GM21786 (cell line): ENCODE measurements around the gene YPEL5.
A peak's percentile ranks its signal among the peaks of the same experiment; 100 is the strongest.

ENCODE experiments used
- ATAC-seq: cut with Tn5 transposase; IDR thresholded peaks from one replicate; pipeline ENCODE4 v1.9.1; 2021; ENCODE audit not compliant: unreplicated experiment

The YPEL5 gene

DNA sequence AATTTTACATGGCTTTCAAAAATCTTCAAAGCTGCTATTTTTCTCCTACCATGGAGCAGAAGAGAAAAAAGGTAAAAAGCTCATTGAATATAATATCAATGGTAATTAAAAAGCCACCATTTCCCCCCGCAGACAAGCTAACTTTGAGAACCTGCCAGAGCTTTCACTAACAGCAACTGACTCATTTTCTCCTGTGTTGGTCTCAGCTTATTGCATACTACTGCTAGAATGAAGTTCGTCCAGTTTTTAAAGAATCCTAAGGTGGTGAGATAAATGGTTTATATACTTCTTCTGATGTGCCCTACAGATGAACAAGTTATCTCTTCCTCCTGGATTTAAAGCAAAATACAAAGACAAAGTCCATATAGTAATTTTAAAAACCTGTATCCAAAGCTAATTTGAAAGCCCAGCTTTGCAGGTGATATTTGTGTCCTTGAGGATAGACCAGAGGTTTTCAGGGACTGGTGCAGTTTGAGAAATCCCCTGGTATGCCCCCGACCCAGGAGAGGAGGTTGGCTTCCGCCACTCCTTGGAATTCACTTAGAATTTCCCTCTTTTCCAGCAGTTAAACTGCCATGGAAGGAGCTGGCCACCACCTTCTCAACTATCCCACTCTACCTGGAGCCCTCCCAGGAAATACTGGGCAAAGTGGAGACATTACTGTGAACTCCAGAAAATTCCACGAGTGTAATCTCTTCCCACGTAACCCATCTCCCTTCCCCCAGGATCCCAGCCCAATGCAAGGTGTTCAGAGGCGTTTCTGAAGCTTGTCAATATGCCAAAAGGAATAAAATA is 17.5 kb downstream of the YPEL5 start:
- ATAC-seq: no peak

DNA sequence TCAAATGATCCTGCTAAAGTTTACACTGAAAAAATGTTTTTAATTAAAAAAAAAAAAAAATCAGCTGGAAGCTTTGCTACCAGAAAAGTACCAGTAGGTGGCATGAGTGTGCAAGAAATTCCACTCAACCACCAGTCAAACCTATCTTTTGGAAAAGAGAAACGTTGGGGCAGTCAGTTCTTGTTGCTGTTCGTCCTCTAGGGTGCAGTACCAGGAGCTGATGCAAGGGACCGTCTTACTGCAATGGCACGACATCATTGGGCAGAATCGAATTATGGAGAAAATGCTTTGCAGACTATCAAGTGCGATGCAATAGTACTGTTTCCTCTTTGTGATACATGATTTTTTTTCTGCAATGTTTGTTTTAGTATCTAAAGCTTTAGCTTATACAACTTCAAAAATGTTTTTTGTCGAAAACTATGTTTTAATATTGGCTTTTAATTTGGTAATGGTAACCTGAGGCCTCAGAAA is 18.3 kb downstream of the YPEL5 start:
- peak; percentile 92 for ATAC-seq

DNA sequence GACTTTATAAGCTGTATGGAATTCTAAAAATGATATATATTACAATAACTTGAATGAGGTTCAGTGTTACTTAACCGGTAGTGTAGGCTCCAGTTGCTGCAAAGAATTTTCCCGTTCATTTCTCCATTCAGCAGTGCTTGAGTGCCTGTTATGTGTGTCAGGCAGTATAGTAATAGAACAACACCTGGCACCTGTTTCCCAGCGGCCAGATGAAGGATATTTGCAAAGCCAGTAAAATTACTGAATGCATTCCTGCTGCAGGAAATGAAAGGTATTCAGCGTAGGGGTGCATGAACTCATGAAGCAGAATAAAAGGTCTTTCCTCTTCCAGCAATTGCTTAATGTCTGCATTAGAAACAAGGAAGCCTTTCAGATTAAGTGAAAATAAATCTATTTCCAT is 18.8 kb downstream of the YPEL5 start:
- no peak for ATAC-seq

DNA sequence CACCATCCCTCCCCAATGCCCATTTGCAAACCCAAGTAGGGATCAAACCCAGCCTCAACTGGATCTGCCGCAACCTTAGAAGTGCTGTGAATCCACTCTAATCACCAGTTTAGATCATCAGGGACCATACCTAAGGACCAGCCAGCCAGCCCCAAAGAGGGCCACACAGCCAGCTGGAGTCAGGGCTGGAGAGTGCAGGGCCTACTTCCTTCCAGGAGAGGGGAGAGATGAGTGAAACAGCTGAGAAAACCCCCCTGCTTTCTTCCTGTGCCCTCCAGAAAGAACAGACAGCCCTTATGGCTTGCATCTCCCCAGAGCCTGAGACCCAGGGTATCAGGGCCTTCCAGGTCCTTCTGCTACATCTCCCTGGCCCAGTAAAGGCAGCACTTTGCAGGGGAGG is 25.8 kb downstream of the YPEL5 start:
- no peak for ATAC-seq

DNA sequence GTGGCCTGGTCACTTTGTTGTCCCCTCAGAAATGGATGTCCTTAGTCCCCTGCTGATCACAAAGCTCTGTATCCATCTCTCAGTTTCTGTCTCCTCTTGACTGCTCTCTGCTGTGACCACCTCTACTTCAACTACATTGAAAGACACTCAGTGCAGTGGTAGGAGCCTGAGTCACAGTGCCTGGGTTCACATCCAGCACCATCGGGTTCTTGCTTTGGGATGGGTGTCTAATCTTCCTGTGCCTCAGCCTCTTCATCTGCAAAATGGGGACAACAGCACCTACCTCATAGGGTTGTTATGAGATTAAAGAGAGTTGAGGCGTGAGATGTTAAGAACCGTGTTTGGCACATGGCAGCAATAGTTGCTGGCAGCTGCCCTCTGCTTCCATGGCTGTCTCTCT is 30.6 kb downstream of the YPEL5 start:
- no peak for ATAC-seq

DNA sequence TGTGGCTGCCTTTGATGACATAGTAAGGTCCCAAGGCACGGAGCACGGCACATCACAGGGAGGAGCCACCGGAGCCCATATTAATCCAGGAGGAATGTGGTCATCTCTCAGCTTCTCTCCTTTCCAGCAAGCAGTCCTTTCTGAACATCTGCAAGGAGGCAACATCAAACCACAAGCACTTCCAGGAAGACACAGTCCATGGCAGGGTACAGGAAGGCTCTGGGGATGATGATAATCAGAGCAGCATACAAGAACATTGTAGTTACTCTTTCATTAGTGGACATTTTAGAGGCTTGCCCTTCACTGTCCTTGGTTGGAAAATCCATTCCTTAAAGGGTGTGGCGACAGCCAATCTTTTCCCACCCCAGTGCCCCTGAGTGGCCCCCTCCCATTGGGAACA is 31.1 kb downstream of the YPEL5 start:
- ATAC-seq: no peak

DNA sequence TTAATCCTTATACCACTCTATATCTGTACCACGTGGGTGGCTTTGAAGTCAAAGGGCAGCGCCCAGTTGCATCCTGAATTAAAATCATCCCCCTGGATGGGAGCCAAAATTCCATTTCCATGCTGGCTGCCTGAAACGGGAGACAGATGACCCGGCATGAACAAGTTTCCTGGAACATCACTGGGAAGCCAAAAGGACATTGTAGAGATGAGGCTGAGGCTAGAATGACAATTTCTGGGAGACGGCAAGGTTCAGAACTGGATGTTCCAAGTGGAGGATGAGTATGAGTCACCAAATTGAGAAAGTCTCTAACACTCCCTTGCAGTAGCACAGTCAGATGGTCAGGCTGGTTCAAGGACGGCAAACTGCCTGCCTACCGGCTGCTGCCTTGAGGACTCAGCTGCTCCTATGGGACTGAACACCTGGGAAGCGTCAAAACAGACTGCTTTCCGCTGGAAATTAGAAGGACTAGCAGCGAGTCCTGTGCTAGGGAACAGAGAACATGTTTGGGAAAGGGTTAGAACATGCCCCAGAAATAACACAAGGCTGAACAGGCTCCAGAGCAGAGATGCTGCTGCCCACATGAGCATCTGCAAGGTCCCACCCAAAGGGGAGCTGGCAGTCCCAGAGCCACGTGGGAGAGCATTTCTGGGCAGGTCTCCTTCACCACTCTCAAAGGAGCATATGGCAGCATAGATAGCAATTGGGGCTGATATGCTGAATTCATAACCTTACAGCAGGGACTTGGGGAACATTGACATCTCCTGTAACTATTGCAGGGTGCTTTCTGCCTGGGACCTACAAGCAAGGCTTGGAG is 32.0 kb downstream of the YPEL5 start:
- ATAC-seq: no peak

DNA sequence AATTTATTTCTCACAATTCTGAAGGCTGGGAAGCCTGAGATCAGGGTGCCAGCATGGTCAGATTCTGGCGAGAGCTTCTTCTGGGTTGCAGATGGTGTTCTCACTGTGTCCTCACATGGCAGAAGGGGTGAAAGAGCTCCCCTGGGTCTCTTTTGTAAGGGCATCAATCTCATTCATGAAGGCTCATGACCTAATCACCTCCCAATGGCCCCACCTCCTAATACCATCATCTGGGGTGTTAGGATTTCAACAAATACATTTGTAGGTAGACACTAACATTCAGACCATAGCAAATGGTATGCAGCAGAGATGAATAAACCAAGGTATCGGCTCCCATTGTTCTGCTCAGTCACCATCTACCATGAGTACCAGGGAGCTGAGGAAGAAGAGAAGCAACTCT is 32.7 kb downstream of the YPEL5 start:
- no peak for ATAC-seq

DNA sequence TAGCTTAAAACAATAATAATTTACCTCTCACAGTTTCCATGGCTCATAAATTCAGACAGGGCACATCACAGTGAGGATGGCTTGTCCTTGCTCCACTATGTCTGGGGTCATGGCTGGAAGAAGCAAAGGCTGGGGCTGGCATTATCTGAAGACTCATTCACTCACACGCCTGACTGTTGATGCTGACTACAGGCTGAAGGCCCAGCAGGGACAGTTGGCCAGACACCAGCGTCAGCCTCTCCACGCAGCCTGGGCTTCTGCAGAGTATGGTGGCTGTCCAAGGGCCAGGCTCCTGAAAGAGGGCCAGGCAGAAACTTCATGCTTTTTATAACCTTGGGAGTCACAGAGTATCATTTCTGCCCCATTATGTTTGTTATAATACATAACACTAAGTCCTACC is 33.4 kb downstream of the YPEL5 start:
- ATAC-seq: no peak

DNA sequence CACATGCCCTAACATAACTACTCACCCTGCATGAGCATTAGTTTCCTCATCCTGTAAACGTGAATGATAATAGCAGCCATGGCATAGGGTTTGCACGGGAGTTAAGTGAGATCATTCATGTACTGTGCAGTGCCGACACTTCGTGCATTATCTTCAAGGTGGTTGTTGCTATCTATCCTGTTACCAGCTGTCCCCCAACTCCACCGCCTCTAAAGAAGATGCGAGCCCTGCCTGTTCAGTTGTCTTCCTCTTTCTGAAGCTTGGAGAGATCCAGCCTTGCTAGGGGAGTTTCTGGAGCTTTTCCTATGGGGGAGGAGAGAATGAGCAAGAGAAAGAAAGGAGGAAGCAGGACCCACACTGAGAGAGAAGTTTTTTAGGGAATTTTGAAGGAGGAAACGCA is 34.4 kb downstream of the YPEL5 start:
- no peak for ATAC-seq

DNA sequence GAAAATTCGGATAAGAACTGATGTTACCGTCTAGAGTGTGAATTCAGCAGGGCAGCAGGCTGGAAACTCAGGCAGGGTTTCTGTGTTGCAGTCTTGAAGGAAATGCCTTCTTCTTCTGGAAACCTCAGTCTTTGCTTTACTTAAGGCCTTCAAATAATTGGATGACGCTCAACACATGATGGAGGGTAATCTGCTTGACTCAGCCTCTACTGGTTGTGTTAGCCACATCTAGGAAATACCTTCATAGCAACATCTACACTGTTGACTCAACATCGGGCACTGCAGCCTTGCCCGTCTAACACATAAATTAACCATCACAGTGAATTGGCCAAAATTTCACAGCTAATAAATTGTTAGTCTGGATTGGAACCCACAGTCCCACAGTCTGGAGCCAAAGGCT is 37.2 kb downstream of the YPEL5 start:
- no peak for ATAC-seq

DNA sequence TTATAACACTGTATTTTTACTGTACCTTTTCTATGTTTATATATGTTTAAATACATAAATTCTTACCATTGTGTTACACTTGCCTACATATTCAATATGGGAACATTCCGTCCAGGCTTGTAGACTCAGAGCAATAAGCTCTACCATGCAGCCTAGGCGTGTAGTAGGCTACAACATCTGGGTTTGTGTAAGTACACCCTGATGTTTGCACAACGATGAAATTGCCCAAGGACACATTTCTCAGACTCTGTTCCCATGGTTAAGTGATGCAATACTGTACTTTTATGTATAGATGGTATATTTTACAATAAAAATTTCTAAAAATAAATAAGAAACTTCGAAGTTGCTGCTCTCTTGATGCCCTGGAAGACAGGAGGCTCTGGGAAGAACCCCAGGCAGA is 38.4 kb downstream of the YPEL5 start:
- ATAC-seq: no peak

DNA sequence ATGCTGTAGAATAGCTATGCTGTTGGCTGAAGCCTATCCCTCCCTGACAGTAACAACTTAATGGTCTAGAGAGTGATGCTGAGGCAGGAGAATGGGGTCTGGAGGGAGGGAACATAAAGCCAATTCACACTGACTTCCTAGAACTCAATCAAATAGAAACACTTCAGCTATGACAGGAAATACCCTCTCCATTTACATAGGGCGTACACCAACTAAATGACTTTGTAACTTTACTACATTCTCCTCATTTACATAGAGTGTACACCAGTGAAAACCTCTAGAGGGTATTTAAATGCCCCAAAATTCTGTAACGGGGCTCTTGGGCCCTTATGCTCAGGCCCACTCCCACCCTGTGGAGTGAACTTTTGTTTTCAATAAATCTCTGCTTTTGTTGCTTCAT is 41.5 kb downstream of the YPEL5 start:
- no peak for ATAC-seq

DNA sequence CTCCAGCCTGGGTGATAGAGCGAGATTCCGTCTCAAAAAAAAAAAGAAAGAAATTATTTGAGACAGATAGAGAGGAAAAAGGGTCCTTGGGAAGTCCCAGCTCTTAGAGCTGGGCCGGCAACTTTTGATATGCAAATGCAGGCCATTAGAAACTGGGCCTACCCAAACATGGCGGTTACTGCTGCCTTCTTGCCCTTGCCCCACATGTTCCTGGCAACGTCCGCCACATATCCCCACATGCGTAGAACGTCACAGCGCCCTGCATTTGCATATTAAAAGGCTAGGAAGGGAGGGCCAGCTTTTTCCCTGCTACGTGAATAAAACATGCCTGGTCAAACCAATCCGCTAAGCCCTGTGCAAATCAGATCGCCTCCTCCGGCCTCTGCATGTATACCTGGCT is 43.8 kb downstream of the YPEL5 start:
- ATAC-seq: no peak

DNA sequence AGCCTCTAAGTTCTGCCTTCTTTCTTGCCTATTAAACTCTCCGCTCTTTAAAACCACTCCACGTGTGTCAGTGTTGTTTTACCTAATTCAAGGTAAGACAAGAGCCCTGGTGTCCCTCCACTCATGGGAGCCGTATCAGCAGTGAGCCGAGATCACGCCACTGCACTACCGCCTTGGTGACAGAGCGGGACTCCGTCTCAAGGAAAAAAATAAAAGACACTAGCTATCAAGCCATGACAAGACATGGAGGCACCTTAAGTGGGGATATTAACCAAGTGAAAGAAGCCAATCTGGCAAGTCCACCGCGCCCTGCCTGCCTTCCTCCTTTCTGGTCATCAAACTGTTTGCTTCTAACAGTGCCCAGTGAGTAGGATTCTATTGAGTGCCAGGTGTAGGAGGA is 44.3 kb downstream of the YPEL5 start:
- no peak for ATAC-seq

DNA sequence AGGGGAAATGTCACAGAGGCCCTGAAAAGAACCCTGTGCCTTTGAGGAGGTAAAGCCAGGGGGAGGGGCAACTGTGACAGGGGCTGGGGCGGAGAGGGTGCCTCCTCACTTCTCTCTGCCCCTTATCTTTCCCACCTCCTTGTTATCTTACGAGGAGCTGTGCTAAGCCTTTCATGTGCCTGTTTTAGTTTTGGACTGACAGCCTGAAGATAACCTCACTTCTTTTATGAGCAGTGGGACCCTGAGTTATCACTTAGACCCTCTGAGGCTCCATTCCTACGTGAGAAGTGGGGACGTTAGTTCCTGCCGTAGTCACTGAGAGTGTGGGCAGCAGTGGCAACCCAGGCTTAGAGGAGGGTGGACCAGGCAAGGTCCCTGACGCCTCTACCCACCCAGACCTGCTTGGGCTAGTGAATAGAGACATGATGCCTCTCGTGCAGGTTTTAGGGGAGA is 45.0 kb downstream of the YPEL5 start:
- ATAC-seq: no peak

DNA sequence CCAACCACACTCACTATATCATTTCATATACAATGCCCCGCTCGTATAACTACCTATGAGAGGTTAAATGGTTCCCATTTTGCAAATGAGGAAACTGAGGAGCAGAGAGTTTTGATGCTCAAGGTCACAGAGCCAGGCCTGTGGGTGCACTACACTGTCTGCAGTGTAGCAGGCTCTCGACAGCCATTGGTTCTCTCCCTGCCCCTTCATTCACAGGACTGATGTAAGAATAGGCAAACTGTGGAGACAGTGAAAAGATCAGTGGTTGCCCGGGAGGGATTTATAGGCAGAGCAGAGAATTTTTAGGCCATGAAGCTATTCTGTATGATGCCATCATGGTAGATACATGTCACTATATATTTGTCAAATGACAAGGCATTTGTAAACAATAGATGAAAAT is 45.5 kb downstream of the YPEL5 start:
- ATAC-seq: no peak

DNA sequence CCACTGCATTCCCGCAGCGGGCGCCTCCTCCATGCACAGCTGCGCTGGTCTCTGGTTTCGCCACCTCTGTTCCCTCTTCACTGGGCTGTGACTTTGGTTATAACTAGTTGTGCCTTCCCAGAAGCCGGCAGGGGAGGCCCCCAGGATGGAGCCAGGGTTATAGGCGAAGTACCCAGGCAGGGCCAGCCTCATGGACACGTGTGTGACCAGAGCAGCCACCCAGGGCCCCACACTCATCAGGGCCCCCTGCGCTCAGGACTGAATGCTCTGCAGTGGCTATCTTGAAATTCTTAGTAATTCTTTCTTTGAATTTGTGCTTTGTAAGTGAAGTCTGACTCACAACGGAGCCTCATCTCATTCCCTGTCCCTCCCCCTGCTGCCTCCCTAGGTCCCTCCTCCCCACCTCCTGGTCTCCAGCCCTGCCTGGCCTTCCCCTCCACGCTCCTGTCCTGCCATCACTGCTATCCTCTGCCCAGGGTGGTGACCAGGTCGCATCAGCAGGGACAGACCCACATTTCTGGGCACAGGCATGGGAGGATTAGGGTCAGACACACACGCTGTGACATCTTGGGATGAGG is 46.4 kb downstream of the YPEL5 start:
- ATAC-seq: no peak

DNA sequence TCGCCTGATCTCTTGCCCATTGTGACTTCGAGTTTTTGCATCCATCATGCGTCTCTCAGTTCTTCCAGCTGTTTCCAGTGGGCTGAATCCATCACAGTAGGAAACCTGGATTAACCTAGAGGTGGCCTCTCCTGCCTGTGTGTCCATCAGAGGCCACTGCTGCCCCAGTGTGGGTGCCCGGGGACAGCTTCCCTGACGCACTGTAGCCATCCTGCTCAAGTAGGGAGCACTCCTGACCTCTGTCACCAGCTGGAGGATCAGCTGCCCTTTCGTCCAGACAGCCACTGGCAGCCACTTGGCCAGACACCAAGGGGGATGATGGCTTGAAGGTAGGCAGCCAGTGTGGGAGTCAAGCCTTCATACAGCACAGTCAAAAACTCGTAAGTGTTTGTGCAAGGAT is 47.6 kb downstream of the YPEL5 start:
- ATAC-seq: no peak

DNA sequence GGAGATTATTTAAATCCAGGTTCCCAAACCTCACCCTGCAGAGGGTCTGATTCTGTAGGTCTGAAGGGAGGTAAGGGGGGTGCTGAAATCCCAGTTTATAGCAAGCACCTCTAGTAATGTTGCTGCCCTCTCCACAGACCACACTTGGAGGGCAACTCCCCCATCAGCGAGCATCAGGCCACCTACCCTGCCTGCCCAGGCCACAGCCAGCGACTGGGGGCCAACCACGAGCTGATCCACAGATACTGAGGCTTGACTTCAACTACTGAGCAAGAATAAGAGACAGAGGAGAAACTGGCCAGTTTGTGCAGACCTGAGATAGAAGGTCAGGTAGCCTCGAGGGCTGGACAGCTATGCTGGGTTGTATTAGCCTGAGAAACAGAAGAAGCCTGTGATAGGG is 48.2 kb downstream of the YPEL5 start:
- no peak for ATAC-seq

DNA sequence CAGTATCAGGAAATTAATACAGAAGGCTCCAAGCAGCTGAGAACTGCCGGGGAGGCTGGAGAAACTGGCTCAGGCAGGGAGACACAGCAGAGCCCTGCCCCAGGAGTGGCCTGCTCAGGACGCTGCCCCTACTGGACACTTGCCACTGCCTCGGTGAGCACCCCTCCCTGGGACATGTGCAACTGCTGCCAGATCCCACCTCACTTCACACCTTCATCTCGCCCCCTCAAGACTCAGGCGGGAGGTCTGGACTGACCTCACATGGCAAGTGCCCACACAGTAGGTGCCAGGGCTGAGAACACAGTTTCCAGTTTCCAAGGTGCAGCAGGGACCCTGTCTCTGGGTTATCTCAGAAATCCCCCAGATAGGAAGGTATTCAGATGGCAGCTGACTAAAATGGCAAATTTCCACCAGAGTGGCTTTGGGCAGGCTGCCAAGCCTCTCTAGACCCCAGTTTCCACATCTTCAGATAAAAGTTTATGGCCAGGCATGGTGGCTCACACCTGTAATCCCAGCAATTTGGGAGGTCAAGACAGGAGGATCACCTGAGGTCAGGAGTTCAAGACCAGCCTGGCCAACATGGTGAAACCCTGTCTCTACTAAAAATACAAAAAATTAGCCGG is 50.9 kb downstream of the YPEL5 start:
- no peak for ATAC-seq

DNA sequence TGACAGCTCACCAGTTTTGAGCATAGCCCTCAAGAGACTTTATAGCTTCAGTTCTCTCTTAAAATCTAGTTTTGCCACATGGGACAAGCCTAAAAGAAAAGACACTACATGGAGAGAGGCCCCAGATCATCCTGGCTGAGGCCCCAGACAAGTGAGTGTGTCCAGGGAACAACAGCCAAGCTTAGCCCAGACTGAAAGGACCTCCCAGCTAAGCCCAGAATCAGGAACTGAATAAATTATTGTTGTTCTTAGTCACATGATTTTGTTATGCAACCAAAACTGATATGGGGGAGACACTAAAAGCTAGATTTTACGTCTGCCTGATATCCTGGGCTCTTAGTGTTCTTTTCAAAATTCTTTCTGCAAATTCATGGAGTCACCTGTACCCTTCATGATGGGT is 55.2 kb downstream of the YPEL5 start:
- no peak for ATAC-seq
